K562 (cell line): ENCODE results near the gene RTCB. TPM values are rescaled to one million over a fixed set of nuclear protein-coding genes. Genes with fewer than 3 reads are reported as not detected.

Experiments
- ATAC-seq: fragments of 200-7000 bp; cut with Tn5 transposase; 3 replicates; pipeline ENCODE4 v1.9.1; 2020; ENCODE audit warnings: moderate library complexity
- BruUV-seq: library from RNA; stranded (reverse); fragments of 400-500 nt; replicated peaks from 2 replicates; lab custom pipeline; 2021; lab: Mats Ljungman, UMichigan
- CTCF ChIA-PET: fragments of 300-600 bp; formaldehyde crosslinking; extraction: SDS; loops from one replicate; lab custom pipeline; 2021; ENCODE audit warnings: low intra/inter-chr PET ratio; lab: Yijun Ruan, JAX
- POLR2A ChIA-PET: fragments of 300-600, 350-650 bp; sonication (Branson Sonifier 250); formaldehyde crosslinking; extraction: SDS; loops from one replicate; lab custom pipeline; 2021; ENCODE audit warnings: antibody characterized with exemption, inconsistent platforms; lab: Yijun Ruan, JAX
- DNase-seq, 4 experiments: peaks; one replicate each; pipeline versions ENCODE4 v3.0.0 to v3.0.0-alpha.2; 2011 to 2018; ENCODE audit warnings: low spot score in 3 of 4, mixed read lengths in 3 of 4; ENCODE audit errors: extremely low read depth in 1 of 4
- FAIRE-seq: peaks from 2 replicates; lab custom pipeline; 2011; peaks lifted over from hg19 to GRCh38; lab: Jason Lieb, UNC
- H2AFZ ChIP-seq: 2 replicates; pipeline ENCODE4 v1.6.0; 2011; ENCODE audit warnings: low read depth, low read length, control low read depth, inconsistent platforms
- H3K27ac ChIP-seq: fragments of 200-600 bp; 3 replicates; pipeline ENCODE4 v1.8.0; 2011; ENCODE audit warnings: low read depth, mild to moderate bottlenecking, control low read depth, inconsistent platforms, low read length, moderate library complexity, mixed read lengths; ENCODE audit errors: extremely low read depth
- H3K27me3 ChIP-seq, 2 experiments: fragments of 300-600 bp in 1 of 2; 2 replicates in 1 of 2; 3 replicates in 1 of 2; pipeline versions ENCODE4 v1.6.0 to v1.8.0; 2011; ENCODE audit warnings: inconsistent platforms in 2 of 2, low read length in 2 of 2, mild to moderate bottlenecking in 1 of 2, mixed read lengths in 1 of 2, moderate library complexity in 1 of 2; ENCODE audit not compliant: control insufficient read depth in 2 of 2, insufficient read depth in 2 of 2
- H3K36me3 ChIP-seq: fragments of 300-600 bp; 3 replicates; pipeline ENCODE4 v1.8.0; 2011; ENCODE audit warnings: mild to moderate bottlenecking, low read length, inconsistent platforms; ENCODE audit not compliant: control insufficient read depth, insufficient read depth
- H3K4me1 ChIP-seq, 2 experiments: fragments of 200-600 bp in 1 of 2; replicated peaks in 1 of 2; 2 replicates in 1 of 2; 3 replicates in 1 of 2; pipeline versions ENCODE4 v1.5.1 to v1.8.0; 2011; ENCODE audit warnings: inconsistent platforms in 2 of 2, low read length in 2 of 2, mild to moderate bottlenecking in 1 of 2, mixed read lengths in 1 of 2, moderate library complexity in 1 of 2; ENCODE audit not compliant: control insufficient read depth in 2 of 2, insufficient read depth in 2 of 2
- H3K4me2 ChIP-seq: 2 replicates; pipeline ENCODE4 v1.6.1; 2011; ENCODE audit warnings: low read length, control low read depth, inconsistent platforms, mixed read lengths; ENCODE audit not compliant: insufficient read depth
- H3K4me3 ChIP-seq: fragments of 200-600 bp; sonication (generic), shearing (Covaris generic); 2 replicates; pipeline ENCODE4 v1.5.1; 2016; ENCODE audit warnings: control low read depth, inconsistent platforms
- H3K79me2 ChIP-seq: fragments of 200-600 bp; 3 replicates; pipeline ENCODE4 v1.8.0; 2011; ENCODE audit warnings: low read length, inconsistent platforms; ENCODE audit not compliant: control insufficient read depth, insufficient read depth
- H3K9ac ChIP-seq, 2 experiments: 2 replicates each; pipeline versions ENCODE4 v1.6.0 to v1.6.1; 2011; ENCODE audit warnings: low read depth in 2 of 2, low read length in 2 of 2, control low read depth in 1 of 2, inconsistent platforms in 1 of 2, mild to moderate bottlenecking in 1 of 2, mixed read lengths in 1 of 2; ENCODE audit not compliant: insufficient read depth in 1 of 2
- H3K9me1 ChIP-seq: one replicate; pipeline ENCODE4 v1.6.0; 2011; ENCODE audit warnings: inconsistent platforms, mild to moderate bottlenecking, low read length, moderate library complexity; ENCODE audit not compliant: control insufficient read depth, insufficient read depth
- H3K9me3 ChIP-seq: replicated peaks from 2 replicates; pipeline ENCODE4 v1.5.1; 2011; ENCODE audit warnings: low read depth, low read length, inconsistent platforms; ENCODE audit not compliant: control insufficient read depth, insufficient read depth
- H4K20me1 ChIP-seq: replicated peaks from 2 replicates; pipeline ENCODE4 v1.6.1; 2011; ENCODE audit warnings: low read length, inconsistent platforms, mixed read lengths; ENCODE audit not compliant: control insufficient read depth, insufficient read depth
- ARID2 ChIP-seq: fragments of 450-650 bp; IDR thresholded peaks from 2 replicates; pipeline ENCODE4 v1.6.1; 2017; ENCODE audit warnings: antibody characterized with exemption, mild to moderate bottlenecking
- ARNT ChIP-seq, 2 experiments: fragments of 450-650 bp; IDR thresholded peaks; 2 replicates each; pipeline ENCODE4 v1.6.1; 2016; ENCODE audit warnings: mild to moderate bottlenecking in 1 of 2
- FOS ChIP-seq: IDR thresholded peaks from 3 replicates; pipeline ENCODE4 v1.6.1; 2011; ENCODE audit not compliant: insufficient read length; ENCODE audit errors: extremely low read depth
- HNRNPH1 ChIP-seq: fragments of 200-400 bp; formaldehyde crosslinking; optimal IDR thresholded peaks from 2 replicates; pipeline ENCODE3; 2017; ENCODE audit warnings: low read depth, mild to moderate bottlenecking, low read length, moderate library complexity
- JUND ChIP-seq, 2 experiments: IDR thresholded peaks; 2 replicates in 1 of 2; 3 replicates in 1 of 2; pipeline ENCODE4 v1.6.1; 2011; ENCODE audit warnings: borderline replicate concordance in 2 of 2, low read depth in 2 of 2, low read length in 2 of 2, improper control_type of control experiment in 1 of 2, missing biosample characterization in 1 of 2, missing genetic modification characterization in 1 of 2, missing genetic modification reagents in 1 of 2
- KDM1A ChIP-seq, 2 experiments: fragments of 450-650 bp; IDR thresholded peaks; 2 replicates each; pipeline ENCODE4 v1.6.1; 2016; ENCODE audit warnings: mild to moderate bottlenecking in 2 of 2
- PHTF2 ChIP-seq: fragments of 250-450 bp; sonication (Bioruptor Pico); IDR thresholded peaks from 2 replicates; pipeline ENCODE4 v1.5.0; 2021; ENCODE audit warnings: mild to moderate bottlenecking
- POLR2AphosphoS2 ChIP-seq: IDR thresholded peaks from 2 replicates; pipeline ENCODE4 v1.6.1; 2012; ENCODE audit warnings: low read length, improper control_type of control experiment
- RBM17 ChIP-seq: fragments of 200-400 bp; formaldehyde crosslinking; IDR thresholded peaks from 2 replicates; pipeline ENCODE4 v1.6.1; 2017; ENCODE audit warnings: low read depth, mild to moderate bottlenecking, low read length, borderline replicate concordance
- SPI1 ChIP-seq: IDR thresholded peaks from 2 replicates; pipeline ENCODE4 v1.6.1; 2011; ENCODE audit warnings: low read depth, low read length, control low read depth, borderline replicate concordance
- SRSF3 ChIP-seq: fragments of 200-400 bp; formaldehyde crosslinking; IDR thresholded peaks from 2 replicates; pipeline ENCODE4 v1.6.1; 2016; ENCODE audit warnings: mild to moderate bottlenecking, low read length, moderate library complexity; ENCODE audit not compliant: insufficient read depth
- ZC3H8 ChIP-seq: fragments of 450-650 bp; IDR thresholded peaks from 2 replicates; pipeline ENCODE4 v1.6.1; 2017
- ZNF175 ChIP-seq: fragments of 200-800 bp; sonication (Bioruptor generic); IDR thresholded peaks from 2 replicates; pipeline ENCODE4 v1.6.1; 2016; ENCODE audit warnings: low read depth, mild to moderate bottlenecking, missing genetic modification characterization, missing compliant biosample characterization
- WGBS: fragments of 100-300 bp; shearing (Covaris generic); methylation state at CpG from one replicate; pipeline ENCODE4 v1.1.6; 2016; ENCODE audit warnings: low coverage, mixed read lengths; ENCODE audit not compliant: insufficient coverage; ENCODE audit errors: missing lambda C conversion rate; 5-methylcytosine and 5-hydroxymethylcytosine counted together
- in situ Hi-C: fragments of 300-500 bp; cut with MboI; formaldehyde crosslinking; loops from 4 replicates; pipeline ENCODE4 v1.15.0; 2018; ENCODE audit warnings: inconsistent platforms, mixed read lengths
- intact Hi-C: fragments of 100-400 bp; cut with micrococcal nuclease; formaldehyde crosslinking; loops from 2 replicates; pipeline ENCODE4 v1.14.2; 2022
- polyA plus RNA-seq, 8 experiments: library from polyadenylated mRNA; depleted of rRNA in 4 of 8; stranded (reverse) in 5 of 8; unstranded in 3 of 8; fragments of >200 nt; fragmentation: Nextera tagmentation in 2 of 8; fragmentation: Illumina TruSeq in 1 of 8; extraction: Ambion mirVana in 2 of 8; extraction: Trizol in 1 of 8; gene quantifications; 2 replicates each; pipeline versions ENCODE4 v1.2.1 to v1.2.3, GENCODE V29; 2011 to 2014; ENCODE audit warnings: inconsistent platforms in 1 of 8, missing spikeins in 1 of 8
- total RNA-seq, 7 experiments: library from RNA; depleted of rRNA in 6 of 7; stranded (reverse); fragments of >200 nt in 6 of 7; fragmentation: Illumina TruSeq in 2 of 7; extraction: Trizol in 2 of 7; gene quantifications; 2 replicates each; pipeline versions ENCODE4 v1.2.1 to v1.2.3, GENCODE V29; 2011 to 2021; ENCODE audit warnings: low replicate concordance in 1 of 7
- TF ChIP-seq, protein P1 (sequence below): fragments of 200-800 bp; sonication (Bioruptor generic); IDR thresholded peaks from 2 replicates; pipeline ENCODE4 v1.6.1; 2016; ENCODE audit warnings: missing genetic modification characterization, missing compliant biosample characterization

The RTCB gene
- total and polyA plus RNA-seq, 9 of the 15 experiments (the other 6 are each of a cell fraction or from before 2014, with no cell fraction given): 80.3 to 269 (median 92.3) TPM

GRCh38 chr22:32353840-32354239 lies 58.2 kb downstream of the RTCB start:
- H3K9me3 ChIP-seq: no peaks in the 10 kb centered on the region
- POLR2A ChIA-PET: no interaction called here
- peaks cover 0 to 7% of the 10 kb centered on the region in 2 experiments; a peak in 3 of 5 replicates for H3K27me3 ChIP-seq
- CTCF ChIA-PET: no interaction called here
- WGBS: 9% methylated on average over 7 of the region's 19 CpGs
- H3K27ac ChIP-seq: no peak overlapping the region
- in situ Hi-C loops (no loop called here), intact Hi-C loops (no loop called here)
- ATAC-seq (no peak), FAIRE-seq (no peak)
- no peak overlapping the region for H3K9ac ChIP-seq
- H2AFZ ChIP-seq: no peak overlapping the region
- H3K36me3 ChIP-seq: no peaks in the 10 kb centered on the region
- H3K9me1 ChIP-seq: no peaks in the 10 kb centered on the region
- TF ChIP-seq PHTF2 (CRISPR knock-in tag) (no peak), JUND (IDR thresholded peaks at IDR 0.05; ENCODE audit: borderline replicate concordance, low read depth, low read length) (no peak), JUND (tag; IDR thresholded peaks at IDR 0.05; ENCODE audit: borderline replicate concordance, low read depth, low read length) (no peak), ARNT (IDR thresholded peaks at IDR 0.05) (no peak), POLR2AphosphoS2 (no peak), KDM1A (IDR thresholded peaks at IDR 0.05) (no peak), SRSF3 (no peak), ZNF175 (CRISPR knock-in tag) (no peak), RBM17 (no peak), FOS (no peak), SPI1 (no peak), ARID2 (no peak), ZC3H8 (no peak), HNRNPH1 (no peak)
- TF ChIP-seq, protein P1, sequence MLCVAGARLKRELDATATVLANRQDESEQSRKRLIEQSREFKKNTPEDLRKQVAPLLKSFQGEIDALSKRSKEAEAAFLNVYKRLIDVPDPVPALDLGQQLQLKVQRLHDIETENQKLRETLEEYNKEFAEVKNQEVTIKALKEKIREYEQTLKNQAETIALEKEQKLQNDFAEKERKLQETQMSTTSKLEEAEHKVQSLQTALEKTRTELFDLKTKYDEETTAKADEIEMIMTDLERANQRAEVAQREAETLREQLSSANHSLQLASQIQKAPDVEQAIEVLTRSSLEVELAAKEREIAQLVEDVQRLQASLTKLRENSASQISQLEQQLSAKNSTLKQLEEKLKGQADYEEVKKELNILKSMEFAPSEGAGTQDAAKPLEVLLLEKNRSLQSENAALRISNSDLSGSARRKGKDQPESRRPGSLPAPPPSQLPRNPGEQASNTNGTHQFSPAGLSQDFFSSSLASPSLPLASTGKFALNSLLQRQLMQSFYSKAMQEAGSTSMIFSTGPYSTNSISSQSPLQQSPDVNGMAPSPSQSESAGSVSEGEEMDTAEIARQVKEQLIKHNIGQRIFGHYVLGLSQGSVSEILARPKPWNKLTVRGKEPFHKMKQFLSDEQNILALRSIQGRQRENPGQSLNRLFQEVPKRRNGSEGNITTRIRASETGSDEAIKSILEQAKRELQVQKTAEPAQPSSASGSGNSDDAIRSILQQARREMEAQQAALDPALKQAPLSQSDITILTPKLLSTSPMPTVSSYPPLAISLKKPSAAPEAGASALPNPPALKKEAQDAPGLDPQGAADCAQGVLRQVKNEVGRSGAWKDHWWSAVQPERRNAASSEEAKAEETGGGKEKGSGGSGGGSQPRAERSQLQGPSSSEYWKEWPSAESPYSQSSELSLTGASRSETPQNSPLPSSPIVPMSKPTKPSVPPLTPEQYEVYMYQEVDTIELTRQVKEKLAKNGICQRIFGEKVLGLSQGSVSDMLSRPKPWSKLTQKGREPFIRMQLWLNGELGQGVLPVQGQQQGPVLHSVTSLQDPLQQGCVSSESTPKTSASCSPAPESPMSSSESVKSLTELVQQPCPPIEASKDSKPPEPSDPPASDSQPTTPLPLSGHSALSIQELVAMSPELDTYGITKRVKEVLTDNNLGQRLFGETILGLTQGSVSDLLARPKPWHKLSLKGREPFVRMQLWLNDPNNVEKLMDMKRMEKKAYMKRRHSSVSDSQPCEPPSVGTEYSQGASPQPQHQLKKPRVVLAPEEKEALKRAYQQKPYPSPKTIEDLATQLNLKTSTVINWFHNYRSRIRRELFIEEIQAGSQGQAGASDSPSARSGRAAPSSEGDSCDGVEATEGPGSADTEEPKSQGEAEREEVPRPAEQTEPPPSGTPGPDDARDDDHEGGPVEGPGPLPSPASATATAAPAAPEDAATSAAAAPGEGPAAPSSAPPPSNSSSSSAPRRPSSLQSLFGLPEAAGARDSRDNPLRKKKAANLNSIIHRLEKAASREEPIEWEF (CRISPR knock-in tag): no peak
- TF ChIP-seq, all 486 proteins: peak for 0
- no peak overlapping the region for H3K4me3 ChIP-seq
- H3K4me2 ChIP-seq: no peak overlapping the region
- DNase-seq: no peak
- H3K79me2 ChIP-seq: no peaks in the 10 kb centered on the region
- peaks cover 0 to 14% of the 10 kb centered on the region in 2 experiments; a peak in 2 of 5 replicates for H3K4me1 ChIP-seq
- no peaks in the 10 kb centered on the region for H4K20me1 ChIP-seq
- BruUV-seq: no TSS peak
